GM18519 (cell line): ENCODE measurements around the gene ERVV-1.
"Not testable (repeated sequence)": the region's sequence is repeated elsewhere in the genome, so short reads cannot be mapped to it uniquely, and the experiment has no call there.

Experiments
- ATAC-seq: cut with Tn5 transposase; IDR thresholded peaks from one replicate; pipeline ENCODE4 v1.9.1; 2021; ENCODE audit warnings: mild to moderate bottlenecking, moderate library complexity; ENCODE audit not compliant: unreplicated experiment, low FRiP score

ERVV-1 gene

GRCh38 chr19:53013621-53014020 is at the start of gene ERVV-1:
Gene ERVV-1 (plus strand): TSS chr19:53013921. CDS start chr19:53014091, 170 bp downstream.
- no peak for ATAC-seq

- ATAC-seq = no peak
These were observed 45.9 kb upstream of the ERVV-1 start for GRCh38 chr19:52967772-52968171.

- no peak for ATAC-seq
These were observed 32.4 kb upstream of the ERVV-1 start for GRCh38 chr19:52981329-52981728.

GRCh38 chr19:52983167-52983566 is 30.6 kb upstream of the ERVV-1 start:
- not testable (repeated sequence) for ATAC-seq

GRCh38 chr19:52987221-52987620 is 26.5 kb upstream of the ERVV-1 start:
- no peak for ATAC-seq

GRCh38 chr19:52988506-52988905 is 25.2 kb upstream of the ERVV-1 start:
- no peak for ATAC-seq

- no peak for ATAC-seq
These were observed 22.8 kb upstream of the ERVV-1 start for GRCh38 chr19:52990759-52991418.

- no peak for ATAC-seq
These were observed 22.2 kb upstream of the ERVV-1 start for GRCh38 chr19:52991484-52991883.

- no peak for ATAC-seq
These were observed 21.4 kb upstream of the ERVV-1 start for GRCh38 chr19:52992109-52993004.

- ATAC-seq = no peak
These were observed 20.2 kb upstream of the ERVV-1 start for GRCh38 chr19:52993342-52994178.

DNA sequence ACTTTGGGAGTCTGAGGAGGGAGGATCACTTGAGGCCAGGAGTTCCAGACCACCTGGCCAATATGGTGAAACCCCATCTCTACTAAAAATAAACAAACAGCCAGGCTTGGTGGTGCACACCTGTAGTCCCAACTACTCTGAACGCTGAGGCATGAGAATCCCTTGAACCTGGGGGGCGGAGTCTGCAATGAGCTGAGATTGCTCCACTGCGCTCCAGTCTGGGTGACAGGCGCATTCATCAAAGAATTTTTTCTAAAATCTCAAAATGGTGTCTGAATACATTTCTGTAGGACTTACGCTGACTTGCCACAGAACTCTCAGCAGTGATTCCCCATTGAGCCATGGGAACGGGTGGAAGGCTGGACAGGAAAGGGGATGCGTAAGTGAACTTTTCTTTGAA is 18.0 kb upstream of the ERVV-1 start:
- ATAC-seq = no peak

GRCh38 chr19:52997975-52998374 is 15.7 kb upstream of the ERVV-1 start:
- no peak for ATAC-seq

DNA sequence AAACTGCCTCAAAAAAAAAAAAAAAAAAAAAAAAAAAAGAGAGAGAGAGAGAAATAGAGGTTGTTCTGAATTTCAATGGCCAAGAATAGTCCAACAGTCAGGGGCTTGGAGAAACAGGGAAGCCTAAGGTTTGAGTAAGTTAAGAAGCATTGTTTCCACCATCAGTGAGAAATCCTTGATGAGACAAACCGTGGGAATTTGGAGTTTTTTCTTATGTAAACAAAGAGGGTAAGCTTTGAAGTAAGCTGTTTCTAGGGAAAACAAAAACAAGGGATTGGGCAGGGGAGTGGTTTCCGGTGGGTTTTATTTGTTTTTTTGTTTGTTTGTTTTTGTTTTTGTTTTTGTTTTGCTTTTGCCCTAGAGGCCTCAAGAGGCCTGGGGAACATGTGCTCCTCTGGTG is 11.2 kb upstream of the ERVV-1 start:
- ATAC-seq = no peak

DNA sequence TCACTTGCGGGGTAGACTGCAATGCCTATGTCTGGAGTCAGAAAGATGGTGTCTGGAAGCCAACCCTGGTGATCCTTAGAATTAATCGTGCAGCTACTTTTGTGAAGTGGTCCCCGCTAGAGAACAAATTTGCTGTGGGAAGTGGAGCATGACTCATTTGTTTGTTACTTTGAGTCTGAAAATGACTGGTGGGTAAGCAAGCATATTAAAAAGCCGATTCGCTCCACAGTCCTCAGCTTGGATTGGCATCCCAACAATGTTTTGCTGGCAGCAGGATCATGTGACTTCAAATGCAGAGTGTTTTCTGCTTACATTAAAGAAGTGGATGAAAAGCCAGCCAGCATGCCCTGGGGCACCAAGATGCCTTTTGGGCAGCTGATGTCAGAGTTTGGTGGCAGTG is 9.5 kb upstream of the ERVV-1 start:
- no peak for ATAC-seq

DNA sequence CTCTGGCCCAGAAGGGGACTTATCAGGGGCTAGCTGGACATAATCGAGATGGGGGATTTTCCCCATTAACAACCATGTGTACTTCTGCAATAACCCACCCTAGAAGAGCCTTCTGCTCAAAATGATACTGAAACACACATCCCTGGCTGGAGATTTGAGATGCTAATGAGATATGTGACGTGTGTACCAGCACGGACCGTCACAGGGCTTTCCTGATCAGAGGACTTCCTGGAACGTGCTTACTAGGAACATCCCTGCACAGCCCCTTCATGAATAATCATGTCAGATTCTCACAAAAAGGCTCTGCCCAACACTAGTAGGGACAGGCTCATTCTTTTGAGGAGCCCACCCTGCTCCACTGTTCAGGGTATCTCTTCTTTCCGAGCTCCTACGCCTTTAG is 6.5 kb upstream of the ERVV-1 start:
- no peak for ATAC-seq

- ATAC-seq = no peak
These were observed 6.1 kb upstream of the ERVV-1 start for GRCh38 chr19:53007606-53008005.

DNA sequence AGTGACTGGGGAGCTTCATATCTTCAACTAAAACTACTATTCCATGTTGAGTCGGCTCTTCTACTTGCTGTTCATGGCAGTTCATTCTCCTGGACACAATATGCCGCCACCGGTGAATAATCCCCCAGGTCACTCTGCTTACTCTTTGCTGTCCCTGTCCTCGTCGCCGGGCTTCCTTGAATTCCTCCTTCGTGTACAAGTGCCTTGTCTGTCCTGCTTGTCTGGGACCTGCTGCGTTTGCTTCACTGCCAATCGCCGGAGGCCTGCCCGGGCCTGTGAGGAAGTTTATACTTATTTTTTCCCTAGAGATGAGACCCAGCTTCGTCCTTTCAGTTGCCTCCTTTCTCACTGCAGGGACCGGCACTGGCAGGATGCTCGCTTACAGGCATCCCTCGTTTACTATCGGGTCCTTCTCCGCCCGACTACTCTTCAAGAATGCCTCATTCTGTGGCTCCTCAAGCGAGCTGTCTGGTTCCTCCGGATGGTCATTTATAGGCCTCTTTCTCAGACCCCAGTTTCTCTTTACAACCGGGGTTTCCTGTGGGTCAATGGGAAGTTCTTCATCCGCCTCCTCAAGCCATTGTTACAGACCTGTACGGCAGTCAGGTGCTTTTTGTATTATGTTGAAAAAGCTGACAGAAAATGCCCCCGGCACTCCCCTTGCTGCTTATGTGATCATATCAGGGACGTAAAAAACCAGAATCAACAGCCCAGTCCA is 5.5 kb upstream of the ERVV-1 start:
- ATAC-seq = no peak

DNA sequence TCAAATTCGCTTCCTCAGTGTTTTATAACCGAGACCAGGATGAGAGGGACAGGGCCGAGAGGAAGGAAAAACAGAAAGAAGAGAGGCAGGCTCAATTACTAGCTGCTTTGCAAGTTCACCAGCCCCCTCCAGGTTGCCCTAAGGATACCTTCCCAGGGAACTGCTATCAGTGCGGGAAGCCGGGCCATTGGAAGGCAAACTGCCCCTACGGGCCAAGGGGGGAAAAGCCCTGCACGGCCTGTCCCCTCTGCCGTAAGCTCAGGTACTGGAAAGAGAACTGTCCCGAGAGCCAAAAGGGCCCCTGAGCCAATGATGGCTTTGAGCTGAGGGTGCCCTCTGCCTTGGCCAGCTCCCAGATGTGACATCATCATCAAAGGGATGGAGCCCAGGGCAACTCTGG is 3.2 kb upstream of the ERVV-1 start:
- no peak for ATAC-seq

GRCh38 chr19:53012006-53012405 is 1.7 kb upstream of the ERVV-1 start:
- ATAC-seq = no peak

DNA sequence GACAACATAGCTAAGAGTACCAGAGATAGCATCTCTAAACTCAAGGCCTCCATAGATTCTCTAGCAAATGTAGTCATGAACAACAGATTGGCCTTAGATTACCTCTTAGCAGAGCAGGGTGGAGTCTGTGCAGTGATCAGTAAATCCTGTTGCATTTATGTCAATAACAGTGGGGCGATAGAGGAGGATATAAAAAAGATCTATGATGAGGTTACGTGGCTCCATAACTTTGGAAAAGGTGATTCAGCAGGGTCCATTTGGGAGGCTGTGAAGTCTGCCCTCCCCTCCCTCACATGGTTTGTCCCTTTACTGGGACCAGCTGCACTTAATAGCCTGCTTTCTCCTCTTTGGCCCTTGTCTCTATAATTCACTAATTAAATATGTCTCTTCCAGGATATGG is 1.4 kb downstream of the ERVV-1 start:
- ATAC-seq = no peak
